Neural cell (in vitro differentiated cells): Measurements from ENCODE around the gene BCL7B. TPM values are rescaled to one million over a fixed set of nuclear protein-coding genes. Genes with fewer than 3 reads are reported as not detected.

Source experiments
- H2AFZ ChIP-seq: fragments of 200-600, 300-800 bp; sonication (generic), shearing (Covaris generic); 2 replicates; pipeline ENCODE4 v1.6.0; 2014; ENCODE audit warnings: low read depth, mild to moderate bottlenecking, antibody characterized with exemption, low read length, moderate library complexity
- H3F3A ChIP-seq: fragments of 200-600 bp; shearing (Covaris generic); 2 replicates; pipeline ENCODE4 v1.6.1; 2016; ENCODE audit warnings: mild to moderate bottlenecking, moderate library complexity, mixed read lengths, antibody characterized with exemption, low read length; ENCODE audit not compliant: insufficient read depth, poor library complexity, severe bottlenecking
- H3K27ac ChIP-seq: fragments of 200-600, 300-800 bp; sonication (generic), shearing (Covaris generic); 2 replicates; pipeline ENCODE4 v1.5.1; 2014; ENCODE audit warnings: mild to moderate bottlenecking, low read length, moderate library complexity
- H3K27me3 ChIP-seq: fragments of 300-800, 200-600 bp; sonication (generic), shearing (Covaris generic); 2 replicates; pipeline ENCODE4 v1.6.0; 2014; ENCODE audit warnings: mild to moderate bottlenecking, low read depth, low read length, moderate library complexity; ENCODE audit not compliant: insufficient read depth
- H3K36me3 ChIP-seq: fragments of 300-800, 200-600 bp; sonication (generic), shearing (Covaris generic); 2 replicates; pipeline ENCODE4 v1.5.1; 2014; ENCODE audit warnings: mild to moderate bottlenecking, antibody characterized with exemption, low read length, moderate library complexity; ENCODE audit not compliant: insufficient read depth
- H3K4me2 ChIP-seq: fragments of 300-800, 200-600 bp; sonication (generic), shearing (Covaris generic); 2 replicates; pipeline ENCODE4 v1.6.0; 2014; ENCODE audit warnings: mild to moderate bottlenecking, low read length
- H3K4me3 ChIP-seq: fragments of 300-800, 200-600 bp; sonication (generic), shearing (Covaris generic); 2 replicates; pipeline ENCODE4 v1.5.1; 2014; ENCODE audit warnings: mild to moderate bottlenecking, low read length, moderate library complexity
- H3K79me2 ChIP-seq: fragments of 200-600 bp; shearing (Covaris generic); replicated peaks from 2 replicates; pipeline ENCODE4 v1.6.0; 2014; ENCODE audit warnings: mild to moderate bottlenecking, low read length, moderate library complexity; ENCODE audit not compliant: insufficient read depth
- H3K9ac ChIP-seq: fragments of 300-800, 200-600 bp; sonication (generic), shearing (Covaris generic); 2 replicates; pipeline ENCODE4 v1.6.1; 2016; ENCODE audit warnings: mild to moderate bottlenecking, low read length, mixed read lengths
- H3K9me2 ChIP-seq: fragments of 200-600 bp; shearing (Covaris generic); 2 replicates; pipeline ENCODE4 v1.6.1; 2016; ENCODE audit warnings: mild to moderate bottlenecking, low read length, mixed read lengths; ENCODE audit not compliant: insufficient read depth
- H3K9me3 ChIP-seq: fragments of 200-600, 300-800 bp; sonication (generic), shearing (Covaris generic); 2 replicates; pipeline ENCODE4 v1.6.1; 2016; ENCODE audit warnings: mild to moderate bottlenecking, mixed run types, low read length, moderate library complexity, mixed read lengths
- H4K20me1 ChIP-seq: fragments of 200-600 bp; shearing (Covaris generic); 2 replicates; pipeline ENCODE4 v1.6.1; 2016; ENCODE audit warnings: mild to moderate bottlenecking, mixed run types; ENCODE audit not compliant: insufficient read depth
- EP300 ChIP-seq: fragments of 450-650 bp; conservative IDR thresholded peaks from 2 replicates; pipeline ENCODE4 v1.6.1; 2014; ENCODE audit warnings: antibody characterized with exemption, mild to moderate bottlenecking, moderate library complexity; ENCODE audit not compliant: poor library complexity, severe bottlenecking
- EZH2 ChIP-seq: fragments of 200-600, 300-800 bp; shearing (Covaris generic), sonication (generic); IDR thresholded peaks from 2 replicates; pipeline ENCODE4 v1.6.1; 2014; ENCODE audit warnings: antibody characterized with exemption, low read length, borderline replicate concordance, mild to moderate bottlenecking; ENCODE audit not compliant: insufficient read depth, poor library complexity, severe bottlenecking
- MXI1 ChIP-seq: fragments of 450-650 bp; conservative IDR thresholded peaks from 2 replicates; pipeline ENCODE4 v1.6.1; 2014; ENCODE audit warnings: antibody characterized with exemption, mild to moderate bottlenecking; ENCODE audit not compliant: poor library complexity, severe bottlenecking
- POLR2AphosphoS5 ChIP-seq: IDR thresholded peaks from 2 replicates; pipeline ENCODE4 v1.6.1; 2012
- RAD21 ChIP-seq: fragments of 450-650 bp; conservative IDR thresholded peaks from 2 replicates; pipeline ENCODE4 v1.6.1; 2014; ENCODE audit warnings: antibody characterized with exemption, mild to moderate bottlenecking, moderate library complexity
- SMC3 ChIP-seq: fragments of 450-650 bp; conservative IDR thresholded peaks from 2 replicates; pipeline ENCODE4 v1.6.1; 2014; ENCODE audit warnings: antibody characterized with exemption, mild to moderate bottlenecking, moderate library complexity; ENCODE audit not compliant: poor library complexity
- TAF1 ChIP-seq: IDR thresholded peaks from 2 replicates; pipeline ENCODE4 v1.6.1; 2012; ENCODE audit warnings: low read depth
- polyA minus RNA-seq: library from RNA; depleted of rRNA, polyadenylated mRNA; stranded (reverse); fragments of >200 nt; gene quantifications from 2 replicates; pipeline ENCODE4 v1.2.3, GENCODE V29; 2014
- polyA plus RNA-seq: library from polyadenylated mRNA; depleted of rRNA; stranded (reverse); fragments of >200 nt; gene quantifications from 2 replicates; pipeline ENCODE4 v1.2.3, GENCODE V29; 2014
- TF ChIP-seq, protein P1 (sequence below): fragments of 450-650 bp; IDR thresholded peaks from 2 replicates; pipeline ENCODE4 v1.5.1; 2014; ENCODE audit warnings: antibody characterized with exemption, mild to moderate bottlenecking, moderate library complexity; ENCODE audit not compliant: poor library complexity, severe bottlenecking
- TF ChIP-seq, protein P2 (sequence below): IDR thresholded peaks from 2 replicates; pipeline ENCODE4 v1.6.1; 2012; ENCODE audit warnings: borderline replicate concordance

The BCL7B gene
- 23.6 and 27.3 TPM in 2 replicates for polyA plus RNA-seq
- polyA minus RNA-seq, result 17.8 and 22.4 TPM in 2 replicates

DNA sequence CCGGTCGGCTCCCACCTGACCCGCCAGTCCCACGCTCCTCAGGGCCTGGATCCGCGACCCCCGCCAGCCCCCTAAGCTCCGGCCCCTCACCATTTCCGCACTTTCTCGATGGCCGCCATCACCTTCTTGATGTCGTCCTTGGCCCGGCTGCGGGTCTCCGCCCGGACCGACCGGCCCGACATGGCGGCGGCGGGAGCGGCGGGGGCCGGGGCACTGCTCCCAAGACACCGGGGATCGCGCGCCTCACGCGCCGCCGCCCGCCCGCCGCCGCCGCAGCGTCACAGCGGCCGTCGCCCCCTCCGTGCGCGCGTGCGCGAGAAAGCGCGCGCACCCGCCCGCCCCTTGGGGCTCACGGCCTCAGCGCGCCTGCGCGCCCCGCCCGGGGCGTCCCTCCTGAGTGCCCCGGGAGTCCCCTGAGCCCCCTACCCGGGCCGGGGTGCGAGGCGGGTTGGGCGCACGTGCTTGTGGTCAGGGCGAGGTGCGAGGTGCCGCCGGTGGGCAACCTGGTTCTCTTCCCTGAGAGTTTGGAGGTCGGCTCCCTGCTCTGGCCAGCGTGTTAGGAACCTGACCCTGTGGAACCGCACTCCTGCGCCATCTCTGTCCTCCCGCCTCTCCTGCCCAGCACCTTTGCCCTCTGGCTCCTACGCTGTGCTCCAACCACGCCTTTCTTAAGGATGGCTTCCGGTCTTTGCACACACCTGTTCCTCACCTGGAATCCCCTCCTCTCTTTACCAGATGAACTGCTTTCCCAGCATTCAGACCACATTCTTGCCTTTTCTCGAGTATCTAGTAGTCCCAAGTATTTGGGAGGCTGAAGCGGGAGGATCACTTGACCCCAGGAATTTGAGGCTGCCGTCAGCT lies at the start of gene BCL7B:
Gene BCL7B (minus strand): TSS at position 294 of the 861 bp plus-strand sequence. CDS start 112 bp downstream, at position 182.
- Histone ChIP-seq H3K4me3 (peak within 1 kb of the TSS; percentile 95), H3K4me2 (peak within 1 kb of the TSS; percentile 65), H3K79me2 (peaks cover 33% of the 10 kb centered on the region), H2AFZ (peak within 1 kb of the TSS; percentile 95), H3K9me2 (no peaks in the 10 kb centered on the region), H4K20me1 (no peaks in the 10 kb centered on the region), H3K27me3 (no peaks in the 10 kb centered on the region), H3F3A (no peaks in the 10 kb centered on the region), H3K27ac (peak within 1 kb of the TSS; percentile 91), H3K9ac (peak within 1 kb of the TSS; percentile 97), H3K9me3 (no peaks in the 10 kb centered on the region), H3K36me3 (no peaks in the 10 kb centered on the region)
- peak; percentile 78 for TF ChIP-seq EP300
- peak; percentile 75 for TF ChIP-seq POLR2AphosphoS5
- peak; percentile 8 for TF ChIP-seq SMC3
- TF ChIP-seq, protein P1, sequence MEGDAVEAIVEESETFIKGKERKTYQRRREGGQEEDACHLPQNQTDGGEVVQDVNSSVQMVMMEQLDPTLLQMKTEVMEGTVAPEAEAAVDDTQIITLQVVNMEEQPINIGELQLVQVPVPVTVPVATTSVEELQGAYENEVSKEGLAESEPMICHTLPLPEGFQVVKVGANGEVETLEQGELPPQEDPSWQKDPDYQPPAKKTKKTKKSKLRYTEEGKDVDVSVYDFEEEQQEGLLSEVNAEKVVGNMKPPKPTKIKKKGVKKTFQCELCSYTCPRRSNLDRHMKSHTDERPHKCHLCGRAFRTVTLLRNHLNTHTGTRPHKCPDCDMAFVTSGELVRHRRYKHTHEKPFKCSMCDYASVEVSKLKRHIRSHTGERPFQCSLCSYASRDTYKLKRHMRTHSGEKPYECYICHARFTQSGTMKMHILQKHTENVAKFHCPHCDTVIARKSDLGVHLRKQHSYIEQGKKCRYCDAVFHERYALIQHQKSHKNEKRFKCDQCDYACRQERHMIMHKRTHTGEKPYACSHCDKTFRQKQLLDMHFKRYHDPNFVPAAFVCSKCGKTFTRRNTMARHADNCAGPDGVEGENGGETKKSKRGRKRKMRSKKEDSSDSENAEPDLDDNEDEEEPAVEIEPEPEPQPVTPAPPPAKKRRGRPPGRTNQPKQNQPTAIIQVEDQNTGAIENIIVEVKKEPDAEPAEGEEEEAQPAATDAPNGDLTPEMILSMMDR, result no peak
- no peak for TF ChIP-seq TAF1
- TF ChIP-seq MXI1, result peak; percentile 69
- TF ChIP-seq, protein P2, sequence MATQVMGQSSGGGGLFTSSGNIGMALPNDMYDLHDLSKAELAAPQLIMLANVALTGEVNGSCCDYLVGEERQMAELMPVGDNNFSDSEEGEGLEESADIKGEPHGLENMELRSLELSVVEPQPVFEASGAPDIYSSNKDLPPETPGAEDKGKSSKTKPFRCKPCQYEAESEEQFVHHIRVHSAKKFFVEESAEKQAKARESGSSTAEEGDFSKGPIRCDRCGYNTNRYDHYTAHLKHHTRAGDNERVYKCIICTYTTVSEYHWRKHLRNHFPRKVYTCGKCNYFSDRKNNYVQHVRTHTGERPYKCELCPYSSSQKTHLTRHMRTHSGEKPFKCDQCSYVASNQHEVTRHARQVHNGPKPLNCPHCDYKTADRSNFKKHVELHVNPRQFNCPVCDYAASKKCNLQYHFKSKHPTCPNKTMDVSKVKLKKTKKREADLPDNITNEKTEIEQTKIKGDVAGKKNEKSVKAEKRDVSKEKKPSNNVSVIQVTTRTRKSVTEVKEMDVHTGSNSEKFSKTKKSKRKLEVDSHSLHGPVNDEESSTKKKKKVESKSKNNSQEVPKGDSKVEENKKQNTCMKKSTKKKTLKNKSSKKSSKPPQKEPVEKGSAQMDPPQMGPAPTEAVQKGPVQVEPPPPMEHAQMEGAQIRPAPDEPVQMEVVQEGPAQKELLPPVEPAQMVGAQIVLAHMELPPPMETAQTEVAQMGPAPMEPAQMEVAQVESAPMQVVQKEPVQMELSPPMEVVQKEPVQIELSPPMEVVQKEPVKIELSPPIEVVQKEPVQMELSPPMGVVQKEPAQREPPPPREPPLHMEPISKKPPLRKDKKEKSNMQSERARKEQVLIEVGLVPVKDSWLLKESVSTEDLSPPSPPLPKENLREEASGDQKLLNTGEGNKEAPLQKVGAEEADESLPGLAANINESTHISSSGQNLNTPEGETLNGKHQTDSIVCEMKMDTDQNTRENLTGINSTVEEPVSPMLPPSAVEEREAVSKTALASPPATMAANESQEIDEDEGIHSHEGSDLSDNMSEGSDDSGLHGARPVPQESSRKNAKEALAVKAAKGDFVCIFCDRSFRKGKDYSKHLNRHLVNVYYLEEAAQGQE, result peak; percentile 61

DNA sequence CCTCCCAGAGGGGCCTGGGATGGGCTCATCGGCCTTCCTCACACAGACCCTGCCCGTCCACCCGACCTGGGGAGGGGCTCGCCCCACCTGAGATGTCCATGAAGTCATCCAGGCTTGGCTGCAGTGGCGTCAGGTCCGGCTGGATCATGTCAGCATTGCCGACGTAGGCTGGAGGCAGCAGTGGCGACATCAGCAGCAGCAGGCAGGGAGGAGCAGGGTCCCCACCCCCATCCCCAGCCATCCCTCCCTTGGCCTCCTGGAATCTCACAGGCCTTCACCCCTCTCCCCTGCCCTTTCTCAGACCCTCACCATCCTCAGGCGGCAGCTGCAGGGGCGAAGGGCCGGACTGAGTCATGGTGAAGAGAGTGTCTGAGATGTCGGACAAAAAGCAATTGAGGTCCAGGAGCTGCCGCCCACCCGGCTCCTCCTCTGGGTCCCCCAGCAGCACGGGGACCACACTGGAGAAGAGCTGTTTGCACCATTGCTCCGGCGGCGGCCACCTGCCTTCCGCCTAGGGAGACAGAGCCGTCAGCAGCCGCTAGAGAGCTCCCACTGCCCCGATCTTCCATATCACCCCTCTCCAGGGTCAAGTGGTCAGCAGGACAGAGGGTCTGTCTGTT lies 48.2 kb upstream of the BCL7B start:
- Histone ChIP-seq H3F3A (no peaks in the 10 kb centered on the region), H3K79me2 (no peaks in the 10 kb centered on the region), H3K9ac (no peak overlapping the region), H3K4me2 (no peak overlapping the region), H3K9me2 (no peaks in the 10 kb centered on the region), H3K27me3 (no peaks in the 10 kb centered on the region), H2AFZ (no peak overlapping the region), H3K27ac (no peak overlapping the region), H4K20me1 (no peaks in the 10 kb centered on the region), H3K9me3 (no peaks in the 10 kb centered on the region), H3K4me3 (no peak overlapping the region), H3K36me3 (no peaks in the 10 kb centered on the region)
- TF ChIP-seq RAD21 (no peak), SMC3 (no peak), MXI1 (no peak), EP300 (no peak), TAF1 (no peak), POLR2AphosphoS5 (no peak), EZH2 (no peak)
- TF ChIP-seq, protein P2, result no peak
- TF ChIP-seq, protein P1, result no peak
